ENCODE data around the gene SETD5.

DNA sequence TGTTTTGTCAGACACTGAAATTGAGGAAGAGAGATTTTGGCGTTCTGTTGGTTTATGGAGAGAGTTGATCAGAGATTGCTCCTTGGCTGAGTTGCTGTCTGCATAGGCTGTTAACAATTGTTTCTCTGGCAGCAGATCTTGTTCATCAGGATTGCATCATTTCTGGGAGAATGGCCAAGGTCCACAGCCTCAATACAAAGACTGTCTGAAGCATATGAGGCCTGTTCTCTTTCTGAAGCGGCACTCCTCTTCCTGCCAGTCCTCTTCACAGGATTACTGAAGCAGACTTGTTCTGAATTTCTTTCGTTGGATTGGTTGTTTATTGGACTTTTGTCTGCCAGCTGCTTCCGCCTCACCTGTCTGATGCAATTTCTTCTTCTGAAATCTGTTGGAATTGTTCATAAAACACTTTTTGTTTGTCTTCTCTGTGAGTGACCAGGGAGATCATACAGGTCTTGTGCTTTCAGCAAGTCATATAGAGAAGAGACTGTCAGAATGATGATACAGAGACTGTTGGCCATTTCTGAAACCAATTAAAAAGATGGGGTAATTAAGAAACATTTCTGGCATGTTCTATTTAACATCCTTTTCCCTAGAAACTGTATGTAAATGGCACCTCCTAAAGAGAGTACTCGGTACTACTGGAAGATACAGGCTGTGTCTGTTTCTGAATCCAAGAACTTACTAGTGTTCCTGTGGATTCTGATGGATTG, 25.5 kb downstream of the SETD5 start:
- TF ChIP-seq CTCF (conservative IDR thresholded peaks at IDR 0.05; ENCODE audit: low read depth, low read length) (peak; percentile 76), EZH2 (IDR thresholded peaks at IDR 0.05; ENCODE audit: low read length, unreplicated experiment) (no peak), EZH2phosphoT487 (IDR thresholded peaks at IDR 0.05; ENCODE audit: borderline replicate concordance, low read length) (no peak)

All from PC-3 (cell line).